K562 (cell line): ENCODE data around the gene HPSE2. TPM values are rescaled to one million over a fixed set of nuclear protein-coding genes. Genes with fewer than 3 reads are reported as not detected.

Source experiments
- ATAC-seq: fragments of 200-7000 bp; cut with Tn5 transposase; 3 replicates; pipeline ENCODE4 v1.9.1; 2020; ENCODE audit warnings: moderate library complexity
- BruUV-seq: library from RNA; stranded (reverse); fragments of 400-500 nt; replicated peaks from 2 replicates; lab custom pipeline; 2021; lab: Mats Ljungman, UMichigan
- CTCF ChIA-PET: fragments of 300-600 bp; formaldehyde crosslinking; extraction: SDS; loops from one replicate; lab custom pipeline; 2021; ENCODE audit warnings: low intra/inter-chr PET ratio; lab: Yijun Ruan, JAX
- POLR2A ChIA-PET: fragments of 300-600, 350-650 bp; sonication (Branson Sonifier 250); formaldehyde crosslinking; extraction: SDS; loops from one replicate; lab custom pipeline; 2021; ENCODE audit warnings: antibody characterized with exemption, inconsistent platforms; lab: Yijun Ruan, JAX
- DNase-seq, 4 experiments: peaks; one replicate each; pipeline versions ENCODE4 v3.0.0 to v3.0.0-alpha.2; 2011 to 2018; ENCODE audit warnings: low spot score in 3 of 4, mixed read lengths in 3 of 4; ENCODE audit errors: extremely low read depth in 1 of 4
- FAIRE-seq: peaks from 2 replicates; lab custom pipeline; 2011; peaks lifted over from hg19 to GRCh38; lab: Jason Lieb, UNC
- H2AFZ ChIP-seq: 2 replicates; pipeline ENCODE4 v1.6.0; 2011; ENCODE audit warnings: low read depth, low read length, control low read depth, inconsistent platforms
- H3K27ac ChIP-seq: fragments of 200-600 bp; 3 replicates; pipeline ENCODE4 v1.8.0; 2011; ENCODE audit warnings: low read depth, mild to moderate bottlenecking, control low read depth, inconsistent platforms, low read length, moderate library complexity, mixed read lengths; ENCODE audit errors: extremely low read depth
- H3K27me3 ChIP-seq, 2 experiments: fragments of 300-600 bp in 1 of 2; 2 replicates in 1 of 2; 3 replicates in 1 of 2; pipeline versions ENCODE4 v1.6.0 to v1.8.0; 2011; ENCODE audit warnings: inconsistent platforms in 2 of 2, low read length in 2 of 2, mild to moderate bottlenecking in 1 of 2, mixed read lengths in 1 of 2, moderate library complexity in 1 of 2; ENCODE audit not compliant: control insufficient read depth in 2 of 2, insufficient read depth in 2 of 2
- H3K36me3 ChIP-seq: fragments of 300-600 bp; 3 replicates; pipeline ENCODE4 v1.8.0; 2011; ENCODE audit warnings: mild to moderate bottlenecking, low read length, inconsistent platforms; ENCODE audit not compliant: control insufficient read depth, insufficient read depth
- H3K4me1 ChIP-seq, 2 experiments: fragments of 200-600 bp in 1 of 2; replicated peaks in 1 of 2; 2 replicates in 1 of 2; 3 replicates in 1 of 2; pipeline versions ENCODE4 v1.5.1 to v1.8.0; 2011; ENCODE audit warnings: inconsistent platforms in 2 of 2, low read length in 2 of 2, mild to moderate bottlenecking in 1 of 2, mixed read lengths in 1 of 2, moderate library complexity in 1 of 2; ENCODE audit not compliant: control insufficient read depth in 2 of 2, insufficient read depth in 2 of 2
- H3K4me2 ChIP-seq: 2 replicates; pipeline ENCODE4 v1.6.1; 2011; ENCODE audit warnings: low read length, control low read depth, inconsistent platforms, mixed read lengths; ENCODE audit not compliant: insufficient read depth
- H3K4me3 ChIP-seq: fragments of 200-600 bp; sonication (generic), shearing (Covaris generic); 2 replicates; pipeline ENCODE4 v1.5.1; 2016; ENCODE audit warnings: control low read depth, inconsistent platforms
- H3K79me2 ChIP-seq: fragments of 200-600 bp; 3 replicates; pipeline ENCODE4 v1.8.0; 2011; ENCODE audit warnings: low read length, inconsistent platforms; ENCODE audit not compliant: control insufficient read depth, insufficient read depth
- H3K9ac ChIP-seq, 2 experiments: 2 replicates each; pipeline versions ENCODE4 v1.6.0 to v1.6.1; 2011; ENCODE audit warnings: low read depth in 2 of 2, low read length in 2 of 2, control low read depth in 1 of 2, inconsistent platforms in 1 of 2, mild to moderate bottlenecking in 1 of 2, mixed read lengths in 1 of 2; ENCODE audit not compliant: insufficient read depth in 1 of 2
- H3K9me1 ChIP-seq: one replicate; pipeline ENCODE4 v1.6.0; 2011; ENCODE audit warnings: inconsistent platforms, mild to moderate bottlenecking, low read length, moderate library complexity; ENCODE audit not compliant: control insufficient read depth, insufficient read depth
- H3K9me3 ChIP-seq: replicated peaks from 2 replicates; pipeline ENCODE4 v1.5.1; 2011; ENCODE audit warnings: low read depth, low read length, inconsistent platforms; ENCODE audit not compliant: control insufficient read depth, insufficient read depth
- H4K20me1 ChIP-seq: replicated peaks from 2 replicates; pipeline ENCODE4 v1.6.1; 2011; ENCODE audit warnings: low read length, inconsistent platforms, mixed read lengths; ENCODE audit not compliant: control insufficient read depth, insufficient read depth
- ARHGAP35 ChIP-seq: fragments of 450-650 bp; IDR thresholded peaks from 2 replicates; pipeline ENCODE4 v1.6.1; 2018; ENCODE audit not compliant: partially characterized antibody
- CC2D1A ChIP-seq: fragments of 450-650 bp; IDR thresholded peaks from 2 replicates; pipeline ENCODE4 v1.6.1; 2017; ENCODE audit warnings: mild to moderate bottlenecking
- DDX20 ChIP-seq: fragments of 450-650 bp; IDR thresholded peaks from 2 replicates; pipeline ENCODE4 v1.6.1; 2016; ENCODE audit warnings: missing genetic modification characterization, low read depth, mild to moderate bottlenecking, missing compliant biosample characterization, moderate library complexity
- DMBX1 ChIP-seq: fragments of 250-450 bp; sonication (Bioruptor Pico); IDR thresholded peaks from 2 replicates; pipeline ENCODE4 v1.8.0; 2022; ENCODE audit warnings: inconsistent platforms, mild to moderate bottlenecking, moderate library complexity, borderline replicate concordance
- FOXJ3 ChIP-seq: sonication (generic); formaldehyde crosslinking; IDR thresholded peaks from 2 replicates; pipeline ENCODE4 v1.4.0; 2020; ENCODE audit warnings: mild to moderate bottlenecking, missing genetic modification reagents
- HDAC1 ChIP-seq, 2 experiments: fragments of 450-650 bp; IDR thresholded peaks; 2 replicates each; pipeline ENCODE4 v1.6.1; 2016 to 2017; ENCODE audit warnings: inconsistent platforms in 1 of 2, mild to moderate bottlenecking in 1 of 2, moderate library complexity in 1 of 2
- POLR2G ChIP-seq: fragments of 200-400 bp; formaldehyde crosslinking; IDR thresholded peaks from 2 replicates; pipeline ENCODE4 v1.6.1; 2017; ENCODE audit warnings: low read depth, mild to moderate bottlenecking, antibody characterized with exemption, low read length, moderate library complexity
- SMARCE1 ChIP-seq: fragments of 450-650 bp; IDR thresholded peaks from 2 replicates; pipeline ENCODE4 v1.7.1; 2016; ENCODE audit warnings: mild to moderate bottlenecking
- TAF15 ChIP-seq: fragments of 200-400 bp; formaldehyde crosslinking; IDR thresholded peaks from 2 replicates; pipeline ENCODE4 v1.6.1; 2017; ENCODE audit warnings: mild to moderate bottlenecking, low read depth, low read length, moderate library complexity
- U2AF2 ChIP-seq: fragments of 200-400 bp; formaldehyde crosslinking; optimal IDR thresholded peaks from 2 replicates; pipeline ENCODE3; 2017; ENCODE audit warnings: low read depth, mild to moderate bottlenecking, low read length
- ZNF224 ChIP-seq: sonication (generic); formaldehyde crosslinking; IDR thresholded peaks from 2 replicates; pipeline ENCODE4 v1.8.0; 2022; ENCODE audit warnings: mild to moderate bottlenecking, missing genetic modification reagents
- ZNF354B ChIP-seq: fragments of 250-450 bp; sonication (Bioruptor Pico); IDR thresholded peaks from 2 replicates; pipeline ENCODE4 v1.4.0; 2020
- WGBS: fragments of 100-300 bp; shearing (Covaris generic); methylation state at CpG from one replicate; pipeline ENCODE4 v1.1.6; 2016; ENCODE audit warnings: low coverage, mixed read lengths; ENCODE audit not compliant: insufficient coverage; ENCODE audit errors: missing lambda C conversion rate; 5-methylcytosine and 5-hydroxymethylcytosine counted together
- in situ Hi-C: fragments of 300-500 bp; cut with MboI; formaldehyde crosslinking; loops from 4 replicates; pipeline ENCODE4 v1.15.0; 2018; ENCODE audit warnings: inconsistent platforms, mixed read lengths
- intact Hi-C: fragments of 100-400 bp; cut with micrococcal nuclease; formaldehyde crosslinking; loops from 2 replicates; pipeline ENCODE4 v1.14.2; 2022
- polyA plus RNA-seq, 8 experiments: library from polyadenylated mRNA; depleted of rRNA in 4 of 8; stranded (reverse) in 5 of 8; unstranded in 3 of 8; fragments of >200 nt; fragmentation: Nextera tagmentation in 2 of 8; fragmentation: Illumina TruSeq in 1 of 8; extraction: Ambion mirVana in 2 of 8; extraction: Trizol in 1 of 8; gene quantifications; 2 replicates each; pipeline versions ENCODE4 v1.2.1 to v1.2.3, GENCODE V29; 2011 to 2014; ENCODE audit warnings: inconsistent platforms in 1 of 8, missing spikeins in 1 of 8
- total RNA-seq, 7 experiments: library from RNA; depleted of rRNA in 6 of 7; stranded (reverse); fragments of >200 nt in 6 of 7; fragmentation: Illumina TruSeq in 2 of 7; extraction: Trizol in 2 of 7; gene quantifications; 2 replicates each; pipeline versions ENCODE4 v1.2.1 to v1.2.3, GENCODE V29; 2011 to 2021; ENCODE audit warnings: low replicate concordance in 1 of 7
- TF ChIP-seq, protein P1 (sequence below): fragments of 450-650 bp; formaldehyde crosslinking; IDR thresholded peaks from 2 replicates; pipeline ENCODE4 v1.4.0; 2020; ENCODE audit warnings: mild to moderate bottlenecking, mixed read lengths
- TF ChIP-seq, protein P2 (sequence below): fragments of 250-450 bp; sonication (Bioruptor Pico); IDR thresholded peaks from 2 replicates; pipeline ENCODE4 v1.4.0; 2020; ENCODE audit warnings: mild to moderate bottlenecking, moderate library complexity
- TF ChIP-seq, protein P3 (sequence below): fragments of 250-450 bp; sonication (Bioruptor Pico); IDR thresholded peaks from 2 replicates; pipeline ENCODE4 v1.8.0; 2021; ENCODE audit warnings: moderate library complexity, mild to moderate bottlenecking, inconsistent platforms

HPSE2 gene
- total and polyA plus RNA-seq, 9 of the 15 experiments (the other 6 are each of a cell fraction or from before 2014, with no cell fraction given) = 0.03 to 0.10 (median 0.04) TPM; not detected in 2

DNA sequence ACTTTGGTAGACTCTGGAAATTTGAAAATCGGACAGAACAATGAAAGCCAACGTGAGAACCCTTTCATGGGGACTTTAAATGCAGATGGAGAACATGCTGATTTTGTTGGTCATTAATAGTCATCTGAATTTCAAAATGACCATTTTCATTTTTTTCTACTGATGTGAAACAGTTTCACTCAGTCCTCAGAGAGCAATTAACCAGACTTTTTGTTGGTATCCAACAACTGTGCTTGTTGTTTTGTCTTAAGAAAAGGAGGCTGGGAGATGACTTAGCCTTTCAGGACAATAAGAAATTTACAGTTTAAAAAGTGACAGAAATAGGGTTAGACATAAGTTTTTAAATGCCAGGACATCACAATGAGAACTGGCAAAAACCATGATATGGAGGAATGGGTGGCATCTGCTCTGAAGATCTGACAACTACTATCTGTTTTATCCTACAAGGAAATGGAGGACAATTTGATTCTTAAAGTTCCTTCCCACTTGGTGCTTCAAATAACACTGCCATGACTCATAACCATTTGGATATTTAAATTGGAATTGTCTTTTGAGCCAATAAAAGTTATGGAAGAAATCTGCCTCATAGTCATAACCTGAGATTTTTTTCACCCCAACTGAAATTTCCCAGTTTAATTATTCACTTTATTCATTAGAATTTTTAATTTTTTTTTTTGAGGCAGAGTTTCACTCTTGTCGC, 701.8 kb downstream of the HPSE2 start:
- CTCF ChIA-PET = no interaction called here
- DNase-seq = no peak
- POLR2A ChIA-PET = no interaction called here

More for the DNA sequence above, 701.8 kb downstream of the HPSE2 start:
- Histone ChIP-seq H3K36me3 (no peaks in the 10 kb centered on the region), H3K9me3 (no peaks in the 10 kb centered on the region), H2AFZ (no peak overlapping the region), H3K9ac (no peak overlapping the region), H3K4me3 (no peak overlapping the region), H3K79me2 (no peaks in the 10 kb centered on the region), H3K4me1 (no peaks in the 10 kb centered on the region), H3K27me3 (no peaks in the 10 kb centered on the region; a peak in 1 of 5 replicates)
- WGBS = 0% methylated on average over 3 of the region's 3 CpGs
- intact Hi-C loops = no loop called here
- BruUV-seq = no TSS peak
- TF ChIP-seq ARHGAP35 (no peak), FOXJ3 (no peak), POLR2G (no peak), DDX20 (tag) (no peak), U2AF2 (no peak), ZNF224 (CRISPR knock-in tag) (no peak), ZNF354B (CRISPR knock-in tag) (no peak), CC2D1A (no peak), TAF15 (no peak), SMARCE1 (no peak), HDAC1 (IDR thresholded peaks at IDR 0.05) (no peak), DMBX1 (CRISPR knock-in tag) (no peak)
- TF ChIP-seq, protein P1, sequence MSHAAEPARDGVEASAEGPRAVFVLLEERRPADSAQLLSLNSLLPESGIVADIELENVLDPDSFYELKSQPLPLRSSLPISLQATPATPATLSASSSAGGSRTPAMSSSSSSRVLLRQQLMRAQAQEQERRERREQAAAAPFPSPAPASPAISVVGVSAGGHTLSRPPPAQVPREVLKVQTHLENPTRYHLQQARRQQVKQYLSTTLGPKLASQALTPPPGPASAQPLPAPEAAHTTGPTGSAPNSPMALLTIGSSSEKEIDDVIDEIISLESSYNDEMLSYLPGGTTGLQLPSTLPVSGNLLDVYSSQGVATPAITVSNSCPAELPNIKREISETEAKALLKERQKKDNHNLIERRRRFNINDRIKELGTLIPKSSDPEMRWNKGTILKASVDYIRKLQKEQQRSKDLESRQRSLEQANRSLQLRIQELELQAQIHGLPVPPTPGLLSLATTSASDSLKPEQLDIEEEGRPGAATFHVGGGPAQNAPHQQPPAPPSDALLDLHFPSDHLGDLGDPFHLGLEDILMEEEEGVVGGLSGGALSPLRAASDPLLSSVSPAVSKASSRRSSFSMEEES (CRISPR knock-in tag) = no peak
- TF ChIP-seq, protein P2, sequence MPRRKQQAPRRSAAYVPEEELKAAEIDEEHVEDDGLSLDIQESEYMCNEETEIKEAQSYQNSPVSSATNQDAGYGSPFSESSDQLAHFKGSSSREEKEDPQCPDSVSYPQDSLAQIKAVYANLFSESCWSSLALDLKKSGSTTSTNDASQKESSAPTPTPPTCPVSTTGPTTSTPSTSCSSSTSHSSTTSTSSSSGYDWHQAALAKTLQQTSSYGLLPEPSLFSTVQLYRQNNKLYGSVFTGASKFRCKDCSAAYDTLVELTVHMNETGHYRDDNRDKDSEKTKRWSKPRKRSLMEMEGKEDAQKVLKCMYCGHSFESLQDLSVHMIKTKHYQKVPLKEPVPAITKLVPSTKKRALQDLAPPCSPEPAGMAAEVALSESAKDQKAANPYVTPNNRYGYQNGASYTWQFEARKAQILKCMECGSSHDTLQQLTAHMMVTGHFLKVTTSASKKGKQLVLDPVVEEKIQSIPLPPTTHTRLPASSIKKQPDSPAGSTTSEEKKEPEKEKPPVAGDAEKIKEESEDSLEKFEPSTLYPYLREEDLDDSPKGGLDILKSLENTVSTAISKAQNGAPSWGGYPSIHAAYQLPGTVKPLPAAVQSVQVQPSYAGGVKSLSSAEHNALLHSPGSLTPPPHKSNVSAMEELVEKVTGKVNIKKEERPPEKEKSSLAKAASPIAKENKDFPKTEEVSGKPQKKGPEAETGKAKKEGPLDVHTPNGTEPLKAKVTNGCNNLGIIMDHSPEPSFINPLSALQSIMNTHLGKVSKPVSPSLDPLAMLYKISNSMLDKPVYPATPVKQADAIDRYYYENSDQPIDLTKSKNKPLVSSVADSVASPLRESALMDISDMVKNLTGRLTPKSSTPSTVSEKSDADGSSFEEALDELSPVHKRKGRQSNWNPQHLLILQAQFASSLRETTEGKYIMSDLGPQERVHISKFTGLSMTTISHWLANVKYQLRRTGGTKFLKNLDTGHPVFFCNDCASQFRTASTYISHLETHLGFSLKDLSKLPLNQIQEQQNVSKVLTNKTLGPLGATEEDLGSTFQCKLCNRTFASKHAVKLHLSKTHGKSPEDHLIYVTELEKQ (CRISPR knock-in tag) = no peak
- TF ChIP-seq, protein P3, sequence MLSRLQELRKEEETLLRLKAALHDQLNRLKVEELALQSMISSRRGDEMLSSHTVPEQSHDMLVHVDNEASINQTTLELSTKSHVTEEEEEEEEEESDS = no peak
- TF ChIP-seq, all 486 proteins: peak for 0
- ATAC-seq (no peak), FAIRE-seq (no peak)
- no peaks in the 10 kb centered on the region for H4K20me1 ChIP-seq
- no peaks in the 10 kb centered on the region for H3K9me1 ChIP-seq
- in situ Hi-C loops = no loop called here
- no peak overlapping the region for H3K4me2 ChIP-seq
- no peak overlapping the region for H3K27ac ChIP-seq
